Fibroblast of villous mesenchyme (primary cell): Measurements from ENCODE around the gene DEFB112. TPM values are rescaled to one million over a fixed set of nuclear protein-coding genes. Genes with fewer than 3 reads are reported as not detected.

ENCODE experiments used
- DNase-seq: peaks from one replicate; pipeline ENCODE4 v3.0.0-alpha.2; 2010; ENCODE audit warnings: low read depth
- H3K4me3 ChIP-seq: 2 replicates; pipeline ENCODE4 v1.5.1; 2011; ENCODE audit warnings: low read depth, mild to moderate bottlenecking, low read length
- total RNA-seq: library from RNA; depleted of rRNA; stranded (reverse); fragments of >200 nt; gene quantifications from 2 replicates; pipeline ENCODE4 v1.2.3, GENCODE V29; 2012
- TF ChIP-seq, protein P1 (sequence below): IDR thresholded peaks from 2 replicates; pipeline ENCODE4 v1.5.1; 2012; ENCODE audit warnings: low read depth, mild to moderate bottlenecking, low read length; ENCODE audit not compliant: insufficient read depth

Gene DEFB112
- total RNA-seq, 1 donor, result not detected

- TF ChIP-seq, protein P1, sequence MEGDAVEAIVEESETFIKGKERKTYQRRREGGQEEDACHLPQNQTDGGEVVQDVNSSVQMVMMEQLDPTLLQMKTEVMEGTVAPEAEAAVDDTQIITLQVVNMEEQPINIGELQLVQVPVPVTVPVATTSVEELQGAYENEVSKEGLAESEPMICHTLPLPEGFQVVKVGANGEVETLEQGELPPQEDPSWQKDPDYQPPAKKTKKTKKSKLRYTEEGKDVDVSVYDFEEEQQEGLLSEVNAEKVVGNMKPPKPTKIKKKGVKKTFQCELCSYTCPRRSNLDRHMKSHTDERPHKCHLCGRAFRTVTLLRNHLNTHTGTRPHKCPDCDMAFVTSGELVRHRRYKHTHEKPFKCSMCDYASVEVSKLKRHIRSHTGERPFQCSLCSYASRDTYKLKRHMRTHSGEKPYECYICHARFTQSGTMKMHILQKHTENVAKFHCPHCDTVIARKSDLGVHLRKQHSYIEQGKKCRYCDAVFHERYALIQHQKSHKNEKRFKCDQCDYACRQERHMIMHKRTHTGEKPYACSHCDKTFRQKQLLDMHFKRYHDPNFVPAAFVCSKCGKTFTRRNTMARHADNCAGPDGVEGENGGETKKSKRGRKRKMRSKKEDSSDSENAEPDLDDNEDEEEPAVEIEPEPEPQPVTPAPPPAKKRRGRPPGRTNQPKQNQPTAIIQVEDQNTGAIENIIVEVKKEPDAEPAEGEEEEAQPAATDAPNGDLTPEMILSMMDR, result no peak
- DNase-seq, result no peak
- no peak overlapping the region for H3K4me3 ChIP-seq
Observed at GRCh38 chr6:50089911-50090310, 40.2 kb upstream of the DEFB112 start.

DNA sequence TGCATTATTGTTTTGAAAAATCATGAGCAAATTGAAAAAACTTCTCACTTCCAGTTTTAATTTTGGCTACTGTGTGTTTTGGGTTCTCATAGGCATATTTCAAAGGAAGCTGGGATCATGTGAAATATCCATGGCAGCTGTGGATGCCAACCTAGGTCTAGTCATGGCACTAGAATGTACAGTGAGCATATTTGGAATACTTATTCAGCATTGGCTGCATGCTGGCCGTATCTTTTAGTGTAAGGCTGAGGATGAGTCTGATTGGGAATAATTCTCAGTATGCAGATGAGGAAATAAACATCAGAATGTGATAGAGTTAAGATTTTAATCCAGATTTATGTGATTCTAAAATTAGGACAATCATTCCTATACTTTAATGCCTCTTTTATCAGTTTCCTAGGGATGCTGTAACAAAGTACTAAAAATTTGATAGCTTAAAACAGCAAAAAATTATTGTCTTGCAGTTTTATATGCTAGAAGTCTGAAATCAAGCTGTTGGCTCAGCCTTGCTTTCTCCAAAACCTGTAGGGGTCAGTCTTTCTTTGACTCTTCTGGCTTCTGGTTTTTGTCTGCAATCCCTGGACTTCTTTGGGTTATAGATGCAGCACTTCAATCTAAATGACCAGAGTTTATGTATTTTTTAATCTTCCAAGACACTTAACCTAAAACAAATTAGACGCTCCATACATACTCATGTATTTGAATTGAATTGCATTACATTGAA lies 37.7 kb upstream of the DEFB112 start:
- no peak for DNase-seq
- TF ChIP-seq, protein P1, result no peak
- H3K4me3 ChIP-seq, result no peak overlapping the region

GRCh38 chr6:50077385-50077784 lies 27.7 kb upstream of the DEFB112 start:
- DNase-seq, result no peak
- H3K4me3 ChIP-seq, result no peak overlapping the region
- TF ChIP-seq, protein P1, result no peak

GRCh38 chr6:50076431-50076830 lies 26.7 kb upstream of the DEFB112 start:
- DNase-seq, result no peak
- H3K4me3 ChIP-seq, result no peak overlapping the region
- TF ChIP-seq, protein P1, result no peak

DNA sequence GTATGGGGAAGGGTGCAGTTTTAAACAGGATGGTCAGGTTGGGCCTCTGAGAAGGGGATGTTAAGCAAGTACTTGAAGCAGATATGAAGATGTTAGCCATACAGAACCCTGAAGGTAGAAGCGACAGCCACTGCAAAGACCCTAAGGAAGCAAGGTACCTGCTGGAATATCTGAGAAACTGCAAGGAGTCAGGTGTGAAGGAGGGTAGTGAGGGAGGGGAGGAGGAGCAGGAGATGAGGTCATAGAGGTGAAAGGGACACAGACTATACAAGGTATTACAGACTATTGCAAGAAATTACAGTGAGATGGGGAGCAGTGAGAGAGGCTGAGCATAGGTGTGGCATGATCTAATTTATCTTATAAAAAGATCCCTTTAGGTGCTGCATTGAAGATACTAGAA lies 22.2 kb upstream of the DEFB112 start:
- DNase-seq, result no peak
- TF ChIP-seq, protein P1, result no peak
- no peak overlapping the region for H3K4me3 ChIP-seq

DNA sequence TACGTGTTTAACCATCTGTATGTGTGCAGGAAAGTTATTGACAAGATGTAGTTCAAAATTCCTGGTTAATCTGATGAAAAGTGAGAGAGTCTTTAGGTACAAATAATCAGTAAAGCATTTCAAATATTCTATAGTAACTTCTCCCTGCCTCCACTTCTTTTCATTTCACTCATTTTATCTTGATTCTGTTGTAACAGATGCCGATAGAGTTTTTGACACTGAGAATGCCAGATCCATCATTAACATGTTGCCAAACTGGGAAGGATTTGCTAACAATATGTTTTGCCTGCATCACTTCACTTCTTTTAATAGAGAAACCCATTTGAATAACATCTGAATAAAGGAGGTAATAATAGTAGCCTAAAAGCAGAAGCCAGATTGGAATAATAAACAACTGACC lies 20.4 kb upstream of the DEFB112 start:
- H3K4me3 ChIP-seq, result no peak overlapping the region
- no peak for DNase-seq
- TF ChIP-seq, protein P1, result no peak

DNA sequence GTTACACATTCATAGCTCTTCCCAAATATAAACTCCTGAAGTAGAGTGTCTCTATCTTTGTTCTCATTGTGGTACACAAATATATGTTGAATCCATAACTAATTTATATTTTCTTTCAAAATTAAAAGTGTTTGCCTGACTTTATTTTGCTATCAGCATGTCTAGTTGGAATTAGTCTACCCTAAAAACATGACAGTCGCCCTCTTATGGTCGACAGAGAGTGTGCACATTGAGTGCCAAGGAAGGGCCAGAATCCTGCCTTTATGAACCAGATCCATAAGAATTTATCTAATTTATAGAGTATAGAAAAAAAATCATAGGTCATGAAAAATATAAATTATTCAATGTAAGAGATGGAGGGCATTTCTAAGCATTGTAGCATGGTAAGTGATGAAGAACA lies 12.3 kb upstream of the DEFB112 start:
- no peak for DNase-seq
- TF ChIP-seq, protein P1, result no peak
- no peak overlapping the region for H3K4me3 ChIP-seq
